ENCODE measurements around the gene SMIM24. TPM values are rescaled to one million over a fixed set of nuclear protein-coding genes. Genes with fewer than 3 reads are reported as not detected.

Gene SMIM24
- total RNA-seq, 1 experiment from 2014 or later, result 1.9 TPM

DNA sequence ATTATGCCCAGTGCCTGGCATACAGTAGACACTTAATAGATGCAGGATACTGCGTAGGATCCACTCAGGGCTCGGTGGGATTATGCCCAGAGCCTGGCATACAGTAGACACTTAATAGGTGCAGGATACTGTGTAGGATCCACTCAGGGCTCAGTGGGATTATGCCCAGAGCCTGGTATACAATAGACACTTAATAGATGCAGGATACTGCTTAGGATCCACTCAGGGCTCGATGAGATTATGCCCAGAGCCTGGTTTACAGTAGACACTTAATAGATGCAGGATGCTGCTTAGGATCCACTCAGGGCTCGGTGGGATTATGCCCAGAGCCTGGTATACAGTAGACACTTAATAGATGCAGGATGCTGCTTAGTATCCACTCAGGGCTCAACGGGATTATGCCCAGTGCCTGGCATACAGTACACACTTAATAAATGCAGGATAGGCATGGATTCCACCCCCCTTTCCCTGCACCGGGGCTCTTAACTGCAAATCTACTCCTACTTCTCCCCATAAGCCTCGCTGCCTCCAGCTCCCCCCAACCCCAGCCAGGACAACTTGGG lies 24.9 kb downstream of the SMIM24 start:
- no peaks in the 10 kb centered on the region for H3K9me3 ChIP-seq (ENCODE audit: control insufficient read depth, low read depth, low read length)
- no peak overlapping the region for H2AK5ac ChIP-seq (ENCODE audit: insufficient read length, low read length)
- H3K4me2 ChIP-seq (ENCODE audit: insufficient read depth, insufficient read length, low read length), result no peak overlapping the region
- H3K23ac ChIP-seq (ENCODE audit: insufficient read length, low read depth, low read length), result no peak overlapping the region
- no peak overlapping the region for H2AFZ ChIP-seq (ENCODE audit: low read length)
- H3K27me3 Mint-ChIP-seq (ENCODE audit: low read depth), result peaks cover 29% of the 10 kb centered on the region
- H4K20me1 ChIP-seq (ENCODE audit: control insufficient read depth, insufficient read depth, insufficient read length), result peaks cover 2% of the 10 kb centered on the region
- no peak overlapping the region for H2BK5ac ChIP-seq (ENCODE audit: insufficient read length, low read length)
- no peak overlapping the region for H3K56ac ChIP-seq (ENCODE audit: insufficient read length, low read depth, low read length)
- no peak overlapping the region for H4K5ac ChIP-seq (ENCODE audit: insufficient read length, low read depth, low read length)
- no peak overlapping the region for H4K91ac ChIP-seq (ENCODE audit: insufficient read length, low read depth, low read length)
- H3K27me3 ChIP-seq (ENCODE audit: insufficient read depth, low read length), result peaks cover 6% of the 10 kb centered on the region; the same call in 1 of the 2 replicates
- no peak overlapping the region for H3K9ac ChIP-seq (ENCODE audit: extremely low read depth, insufficient read length, low read length)
- H3K27ac Mint-ChIP-seq, result no peak overlapping the region; a peak in 1 of 7 replicates
- H3K14ac ChIP-seq (ENCODE audit: insufficient read depth, low read length), result no peak overlapping the region
- H4K8ac ChIP-seq (replicated peaks; ENCODE audit: insufficient read length, low read depth, low read length), result no peak overlapping the region
- H3K27ac ChIP-seq (ENCODE audit: insufficient read length, low read depth, low read length), result no peak overlapping the region
- H3K9me3 Mint-ChIP-seq, result no peaks in the 10 kb centered on the region
- H3K4me3 Mint-ChIP-seq, result no peak overlapping the region
- DNase-seq, result no peak
- no peak overlapping the region for H3K4ac ChIP-seq (ENCODE audit: low read depth, low read length)
- no peak overlapping the region for H3T11ph ChIP-seq (ENCODE audit: low read length)
- no peaks in the 10 kb centered on the region for H3K79me2 ChIP-seq (ENCODE audit: insufficient read depth, low read length)
- peaks cover 3% of the 10 kb centered on the region for H3K23me2 ChIP-seq (ENCODE audit: insufficient read length, low read depth, low read length, poor library complexity, severe bottlenecking)
- H3K18ac ChIP-seq (ENCODE audit: insufficient read length, low read depth, low read length), result no peak overlapping the region
- WGBS (ENCODE audit: extremely low coverage, insufficient read length, low lambda C conversion rate), result no CpG with 5 or more reads among the region's 7 CpGs
- H3K79me1 ChIP-seq (ENCODE audit: insufficient read depth, low read depth, low read length, poor library complexity, severe bottlenecking), result no peaks in the 10 kb centered on the region
- TF ChIP-seq, protein P1, sequence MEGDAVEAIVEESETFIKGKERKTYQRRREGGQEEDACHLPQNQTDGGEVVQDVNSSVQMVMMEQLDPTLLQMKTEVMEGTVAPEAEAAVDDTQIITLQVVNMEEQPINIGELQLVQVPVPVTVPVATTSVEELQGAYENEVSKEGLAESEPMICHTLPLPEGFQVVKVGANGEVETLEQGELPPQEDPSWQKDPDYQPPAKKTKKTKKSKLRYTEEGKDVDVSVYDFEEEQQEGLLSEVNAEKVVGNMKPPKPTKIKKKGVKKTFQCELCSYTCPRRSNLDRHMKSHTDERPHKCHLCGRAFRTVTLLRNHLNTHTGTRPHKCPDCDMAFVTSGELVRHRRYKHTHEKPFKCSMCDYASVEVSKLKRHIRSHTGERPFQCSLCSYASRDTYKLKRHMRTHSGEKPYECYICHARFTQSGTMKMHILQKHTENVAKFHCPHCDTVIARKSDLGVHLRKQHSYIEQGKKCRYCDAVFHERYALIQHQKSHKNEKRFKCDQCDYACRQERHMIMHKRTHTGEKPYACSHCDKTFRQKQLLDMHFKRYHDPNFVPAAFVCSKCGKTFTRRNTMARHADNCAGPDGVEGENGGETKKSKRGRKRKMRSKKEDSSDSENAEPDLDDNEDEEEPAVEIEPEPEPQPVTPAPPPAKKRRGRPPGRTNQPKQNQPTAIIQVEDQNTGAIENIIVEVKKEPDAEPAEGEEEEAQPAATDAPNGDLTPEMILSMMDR (conservative IDR thresholded peaks at IDR 0.05), result no peak
- no peaks in the 10 kb centered on the region; the same call in 1 of the 2 replicates for H3K4me1 ChIP-seq (ENCODE audit: insufficient read depth, low read length)
- no peak overlapping the region for H2BK15ac ChIP-seq (ENCODE audit: low read depth, low read length)
- H2BK120ac ChIP-seq (ENCODE audit: low read depth, low read length, poor library complexity, severe bottlenecking), result no peak overlapping the region
- H3K4me1 Mint-ChIP-seq, result peaks cover 11 to 23% of the 10 kb centered on the region in 2 experiments
- no peak overlapping the region for H2BK12ac ChIP-seq (ENCODE audit: insufficient read length, low read depth, low read length)
- H2BK20ac ChIP-seq (ENCODE audit: low read depth, low read length, poor library complexity, severe bottlenecking), result no peak overlapping the region
- no peaks in the 10 kb centered on the region for H3K36me3 Mint-ChIP-seq (ENCODE audit: insufficient read depth in 1 of 3, low read depth in 3 of 3)

Measured in H9 (cell line).